ENCODE results near the gene MPP3.

MPP3 gene

GRCh38 chr17:43825567-43825966 is 7.4 kb downstream of the MPP3 start:
- Histone ChIP-seq H3K36me3 (ENCODE audit: control insufficient read depth in 2 of 2, insufficient read depth in 1 of 2, low read length in 2 of 2) (peaks cover 18 to 87% of the 10 kb centered on the region in 2 experiments), H3K9me3 (ENCODE audit: control insufficient read depth, insufficient read depth, low read depth, low read length) (no peaks in the 10 kb centered on the region), H3K4me3 (ENCODE audit: low read depth, low read length) (no peak overlapping the region), H3K27ac (ENCODE audit: extremely low read depth, low read depth, low read length) (no peak overlapping the region), H3K4me1 (ENCODE audit: control insufficient read depth, insufficient read depth, low read length) (no peaks in the 10 kb centered on the region)
- ChIA-PET CTCF (interaction anchor here (0.9 to 1.2 kb wide), 2 partner anchors 15 to 59 kb away, joined by 3 read pairs; no protein-coding TSS in a partner anchor), POLR2A (interaction anchor here (1.0 kb wide), 1 partner anchor 178 kb away, joined by 4 read pairs; no protein-coding TSS in a partner anchor)
- TF ChIP-seq ZNF501 (tag by site-specific recombination; IDR thresholded peaks at IDR 0.05) (no peak), ZNF221 (tag by site-specific recombination; IDR thresholded peaks at IDR 0.05; ENCODE audit: borderline replicate concordance) (no peak), ZNF366 (tag by site-specific recombination; conservative IDR thresholded peaks at IDR 0.05) (no peak), ZNF704 (tag by site-specific recombination; IDR thresholded peaks at IDR 0.05) (no peak), ZNF548 (tag by site-specific recombination; IDR thresholded peaks at IDR 0.05) (no peak), ZNF449 (tag by site-specific recombination; IDR thresholded peaks at IDR 0.05) (no peak)

- ChIA-PET POLR2A (no interaction called here), CTCF (interaction anchor here (0.6 to 1.7 kb wide), 2 partner anchors 23 to 120 kb away, joined by 3 to 11 read pairs; partner anchors contain the start of gene CD300LG)
- H3K9me3 ChIP-seq (ENCODE audit: control insufficient read depth, insufficient read depth, low read depth, low read length), result no peaks in the 10 kb centered on the region
- TF ChIP-seq ZBTB49 (tag by site-specific recombination; IDR thresholded peaks at IDR 0.05; ENCODE audit: low read depth) (no peak), SETDB1 (IDR thresholded peaks at IDR 0.05; ENCODE audit: insufficient read length, low read length) (no peak), ZNF776 (tag by site-specific recombination; IDR thresholded peaks at IDR 0.05; ENCODE audit: borderline replicate concordance) (no peak)
- H3K4me3 ChIP-seq (ENCODE audit: low read depth, low read length), result no peak overlapping the region
- H3K36me3 ChIP-seq (ENCODE audit: control insufficient read depth in 2 of 2, insufficient read depth in 1 of 2, low read length in 2 of 2), result peaks cover 21 to 75% of the 10 kb centered on the region in 2 experiments
- H3K27ac ChIP-seq (ENCODE audit: extremely low read depth, low read depth, low read length), result no peak overlapping the region
- no peaks in the 10 kb centered on the region for H3K4me1 ChIP-seq (ENCODE audit: control insufficient read depth, insufficient read depth, low read length)
Observed at GRCh38 chr17:43823350-43824084, 9.4 kb downstream of the MPP3 start.

- no peaks in the 10 kb centered on the region for H3K9me3 ChIP-seq (ENCODE audit: control insufficient read depth, insufficient read depth, low read depth, low read length)
- no peaks in the 10 kb centered on the region for H3K4me1 ChIP-seq (ENCODE audit: control insufficient read depth, insufficient read depth, low read length)
- ChIA-PET POLR2A (interaction anchor here (0.7 kb wide), 1 partner anchor 10 kb away, joined by 3 read pairs; no protein-coding TSS in a partner anchor), CTCF (interaction anchor here (0.5 to 1.7 kb wide), 4 partner anchors 9 to 284 kb away, joined by 3 to 11 read pairs (median 3); partner anchors contain the start of gene CD300LG)
- peaks cover 21 to 71% of the 10 kb centered on the region in 2 experiments for H3K36me3 ChIP-seq (ENCODE audit: control insufficient read depth in 2 of 2, insufficient read depth in 1 of 2, low read length in 2 of 2)
- H3K27ac ChIP-seq (ENCODE audit: extremely low read depth, low read depth, low read length), result no peak overlapping the region
- no peak overlapping the region for H3K4me3 ChIP-seq (ENCODE audit: low read depth, low read length)
- TF ChIP-seq ZNF76 (tag by site-specific recombination; IDR thresholded peaks at IDR 0.05; ENCODE audit: borderline replicate concordance, low read depth), result no peak
- no peak for TF ChIP-seq ZNF747 (tag by site-specific recombination; IDR thresholded peaks at IDR 0.05)
- no peak for TF ChIP-seq ZNF121 (tag by site-specific recombination; IDR thresholded peaks at IDR 0.05)
- peak; percentile 31 for TF ChIP-seq ZIC2 (tag by site-specific recombination; IDR thresholded peaks at IDR 0.05)
- TF ChIP-seq YY1 (tag by site-specific recombination; IDR thresholded peaks at IDR 0.05), result no peak
- TF ChIP-seq ZNF302 (tag by site-specific recombination; IDR thresholded peaks at IDR 0.05; ENCODE audit: low read depth), result no peak
- TF ChIP-seq ZNF560 (tag by site-specific recombination; IDR thresholded peaks at IDR 0.05; ENCODE audit: borderline replicate concordance), result no peak
- TF ChIP-seq ZSCAN4 (tag by site-specific recombination; IDR thresholded peaks at IDR 0.05), result no peak
- no peak for TF ChIP-seq ZBTB11 (tag by site-specific recombination; conservative IDR thresholded peaks at IDR 0.05; ENCODE audit: low read depth)
Observed at GRCh38 chr17:43822570-43823190, 10.3 kb downstream of the MPP3 start.
